Embryonic facial prominence (tissue), 1 donor: ENCODE results near the gene EHBP1L1.

Experiments
- DNase-seq: peaks from one replicate; pipeline ENCODE4 v3.0.0-alpha.2; 2016; ENCODE audit errors: extremely low spot score

EHBP1L1 gene

GRCh38 chr11:65575568-65576231 is at the start of gene EHBP1L1:
EHBP1L1 (plus strand) TSS chr11:65576053; CDS start chr11:65576303, 250 bp downstream.
- no peak for DNase-seq

DNA sequence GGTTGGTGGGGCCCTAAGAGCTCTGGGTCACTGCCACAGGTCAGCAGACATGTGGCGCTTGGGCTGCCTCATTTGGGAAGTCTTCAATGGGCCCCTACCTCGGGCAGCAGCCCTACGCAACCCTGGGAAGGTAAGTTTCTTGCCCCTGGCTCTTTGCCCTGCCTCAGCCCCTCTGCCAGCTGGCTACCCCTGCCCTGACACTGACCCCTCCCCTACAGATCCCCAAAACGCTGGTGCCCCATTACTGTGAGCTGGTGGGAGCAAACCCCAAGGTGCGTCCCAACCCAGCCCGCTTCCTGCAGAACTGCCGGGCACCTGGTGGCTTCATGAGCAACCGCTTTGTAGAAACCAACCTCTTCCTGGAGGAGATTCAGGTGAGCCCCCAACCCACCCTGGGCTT is 49.1 kb upstream of the EHBP1L1 start:
- no peak for DNase-seq

- DNase-seq, result no peak
These were observed 47.0 kb upstream of the EHBP1L1 start for GRCh38 chr11:65528819-65529350.

GRCh38 chr11:65529475-65530156 is 46.2 kb upstream of the EHBP1L1 start:
- DNase-seq, result no peak

- no peak for DNase-seq
These were observed 45.7 kb upstream of the EHBP1L1 start for GRCh38 chr11:65530157-65530496.

DNA sequence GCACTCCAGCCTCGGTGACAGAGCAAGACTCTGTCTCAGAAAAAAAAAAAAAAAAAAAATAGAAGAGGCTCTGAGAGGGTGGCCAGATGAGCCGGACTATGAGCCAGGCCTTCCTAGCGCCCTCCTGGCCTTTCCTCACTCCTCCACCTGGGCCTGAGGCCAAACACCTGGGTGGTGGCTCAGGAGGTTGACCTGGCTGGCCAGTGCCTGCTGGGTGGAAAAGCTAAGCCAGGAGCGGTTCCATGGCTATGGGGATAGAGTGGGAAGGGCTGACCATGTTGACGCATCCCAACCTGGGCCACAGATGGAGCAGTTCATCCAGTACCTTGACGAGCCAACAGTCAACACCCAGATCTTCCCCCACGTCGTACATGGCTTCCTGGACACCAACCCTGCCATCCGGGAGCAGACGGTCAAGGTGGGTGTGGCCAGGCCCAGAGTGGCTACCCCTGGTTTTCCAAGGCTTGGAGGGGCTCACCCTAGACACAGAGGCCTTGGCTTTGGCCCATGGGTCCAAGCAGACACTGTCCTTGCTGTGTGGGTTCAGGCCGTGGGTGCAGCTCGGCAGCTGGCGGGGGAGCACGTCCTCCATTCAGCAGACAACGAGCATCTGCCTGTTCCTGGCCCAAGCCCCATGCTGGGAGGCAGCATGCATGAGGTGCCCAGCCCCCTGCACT is 43.3 kb upstream of the EHBP1L1 start:
- DNase-seq, result no peak

- no peak for DNase-seq
These were observed 40.8 kb upstream of the EHBP1L1 start for GRCh38 chr11:65535102-65535501.

- no peak for DNase-seq
These were observed 39.2 kb upstream of the EHBP1L1 start for GRCh38 chr11:65536412-65537295.

- no peak for DNase-seq
These were observed 38.6 kb upstream of the EHBP1L1 start for GRCh38 chr11:65537296-65537597.

- DNase-seq, result no peak
These were observed 38.1 kb upstream of the EHBP1L1 start for GRCh38 chr11:65537620-65538231.

DNA sequence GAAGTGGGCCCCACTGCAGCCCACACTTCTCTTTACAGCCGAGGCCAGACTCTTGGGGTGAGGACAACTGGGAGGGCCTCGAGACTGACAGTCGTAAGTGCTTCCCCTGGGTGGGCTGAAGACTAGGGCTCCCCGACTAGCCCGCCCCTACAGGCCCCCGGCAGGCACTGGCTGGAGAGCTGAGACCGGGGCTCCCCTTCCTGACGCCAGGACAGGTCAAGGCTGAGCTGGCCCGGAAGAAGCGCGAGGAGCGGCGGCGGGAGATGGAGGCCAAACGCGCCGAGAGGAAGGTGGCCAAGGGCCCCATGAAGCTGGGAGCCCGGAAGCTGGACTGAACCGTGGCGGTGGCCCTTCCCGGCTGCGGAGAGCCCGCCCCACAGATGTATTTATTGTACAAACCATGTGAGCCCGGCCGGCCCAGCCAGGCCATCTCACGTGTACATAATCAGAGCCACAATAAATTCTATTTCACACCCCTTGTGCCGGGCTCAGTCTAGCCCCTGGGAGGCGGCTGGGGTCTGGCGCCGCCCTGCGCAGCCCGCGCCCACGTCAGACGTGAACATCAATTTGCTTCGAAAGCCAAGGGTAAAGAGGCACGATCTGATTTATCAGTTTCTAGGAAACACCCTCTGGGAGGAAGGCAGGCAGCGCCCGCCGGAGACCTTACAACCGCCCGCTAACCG is 37.5 kb upstream of the EHBP1L1 start:
- DNase-seq, result no peak

GRCh38 chr11:65538915-65539743 is 36.7 kb upstream of the EHBP1L1 start:
- no peak for DNase-seq

- peak; percentile 69 for DNase-seq
These were observed 36.0 kb upstream of the EHBP1L1 start for GRCh38 chr11:65539744-65540289.

DNA sequence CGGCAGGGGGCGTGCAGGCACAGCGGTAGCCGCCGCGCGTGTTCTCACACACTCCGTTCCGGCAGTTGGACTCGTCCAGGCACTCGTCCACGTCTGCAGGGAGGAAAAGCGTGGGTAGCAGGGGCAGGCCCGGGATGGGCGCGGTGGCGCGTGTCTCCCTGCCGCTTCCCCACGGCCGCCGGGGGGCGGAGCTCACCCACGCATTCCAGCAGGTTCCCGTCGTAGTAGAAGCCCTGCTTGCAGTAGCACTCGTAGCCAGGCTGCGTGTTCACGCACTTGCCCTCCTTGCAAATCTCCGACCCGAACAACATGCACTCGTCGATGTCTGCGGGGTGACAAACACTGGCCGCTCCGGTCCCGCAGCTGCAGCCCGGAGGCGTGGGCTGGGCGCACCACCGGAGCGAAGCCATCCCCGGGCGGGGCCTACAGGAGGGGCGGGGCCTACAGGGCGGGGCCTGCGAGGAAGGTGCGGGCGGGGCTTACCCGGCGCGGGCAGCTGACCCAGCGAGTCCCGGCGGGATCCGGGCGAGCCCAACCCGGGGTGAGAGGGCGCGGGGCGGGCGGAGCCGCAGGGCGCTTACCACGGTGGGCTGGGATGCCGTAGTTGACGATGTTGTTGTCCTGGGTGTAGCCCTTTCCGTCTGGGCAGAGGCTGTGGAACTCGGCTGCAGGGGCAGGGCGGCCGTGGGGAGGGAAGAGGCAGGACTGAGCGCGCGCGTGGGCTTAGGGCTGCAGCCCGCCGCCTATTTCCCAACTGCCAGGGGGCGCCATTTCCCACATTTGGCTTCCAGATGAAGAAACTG is 35.4 kb upstream of the EHBP1L1 start:
- no peak for DNase-seq

DNA sequence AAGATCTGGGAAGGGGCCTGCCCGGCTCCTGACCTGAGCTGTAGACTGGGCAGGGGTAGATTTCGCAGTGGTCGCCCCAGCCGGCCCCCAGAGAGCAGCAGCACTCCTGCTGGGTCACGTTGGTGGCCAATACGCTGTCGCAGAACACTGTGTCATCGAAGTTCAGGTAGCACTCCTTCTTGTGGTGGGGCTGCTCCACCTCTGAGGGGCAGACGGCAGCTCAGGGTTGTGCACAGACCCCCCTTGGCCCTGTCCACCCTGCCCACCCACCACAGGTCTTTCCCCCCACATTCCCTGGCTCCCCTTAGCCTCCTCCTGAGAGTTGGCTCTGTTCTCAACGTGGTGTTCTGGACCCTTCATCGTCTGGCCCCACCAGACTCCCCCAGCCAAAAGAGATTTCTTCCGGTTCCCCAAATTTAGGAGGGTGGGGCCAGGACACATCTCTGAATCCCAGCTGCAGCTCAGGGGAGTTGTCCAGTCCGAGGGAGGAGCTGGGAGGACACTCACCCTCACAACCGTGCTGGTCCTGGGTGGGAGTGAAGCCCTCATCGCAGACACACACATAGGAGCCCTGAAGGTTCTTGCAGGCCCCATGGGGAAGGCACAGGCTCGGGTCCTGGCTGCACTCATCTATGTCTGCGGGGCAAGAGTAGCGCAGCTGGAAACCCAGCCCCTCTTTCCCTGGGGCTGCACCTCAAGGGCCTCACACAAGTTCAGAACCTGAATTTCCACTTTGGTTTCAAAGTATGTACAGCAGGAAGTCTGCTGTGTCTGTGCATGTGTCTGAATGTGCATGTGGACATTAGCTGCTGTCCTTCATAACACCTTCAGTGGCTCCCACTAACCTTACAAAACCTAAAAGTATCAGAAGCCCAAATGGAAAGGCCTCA is 34.5 kb upstream of the EHBP1L1 start:
- DNase-seq, result no peak

DNA sequence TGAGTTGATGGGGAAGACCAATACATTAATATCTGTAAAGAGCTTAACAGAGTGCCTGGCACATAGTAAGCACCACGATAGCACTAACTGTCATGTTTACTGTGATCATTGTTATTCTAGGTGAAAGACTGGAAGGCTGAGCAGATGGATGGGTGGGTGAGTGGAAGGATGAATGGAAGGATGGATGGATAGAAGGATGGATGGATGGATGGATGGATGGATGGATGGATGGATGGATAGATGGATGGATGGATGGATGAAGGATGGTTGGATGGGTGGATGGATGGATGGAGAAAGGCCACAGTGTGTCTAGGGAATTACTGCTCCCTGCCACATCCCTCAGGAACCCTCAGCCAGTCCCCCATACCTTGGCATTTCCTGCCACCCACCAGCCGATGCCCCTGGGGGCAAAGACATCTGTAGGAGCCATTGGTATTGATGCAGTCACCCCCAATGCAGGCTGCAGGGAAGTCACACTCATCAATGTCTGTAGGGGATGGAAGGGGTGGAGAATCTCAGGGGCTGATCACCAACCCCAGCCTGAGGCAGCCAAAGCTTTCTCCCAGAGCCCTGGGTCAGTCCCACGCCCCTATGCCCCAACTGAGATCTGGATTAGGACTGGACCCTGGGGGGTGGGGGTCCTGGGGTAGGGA is 33.0 kb upstream of the EHBP1L1 start:
- DNase-seq, result no peak

GRCh38 chr11:65545853-65546216 is 30.0 kb upstream of the EHBP1L1 start:
- DNase-seq, result no peak
